BLaER1 treated with 17β-estradiol and CSF1 and Interleukin-3, amounts not matched to agents 10 nM and 100 nM (cell line): ENCODE data around the gene RPA1.
"Not testable (repeated sequence)": the region's sequence is repeated elsewhere in the genome, so short reads cannot be mapped to it uniquely, and the experiment has no call there.

ENCODE experiments used
- H3K27ac ChIP-seq, 11 experiments: shearing (Covaris generic); formaldehyde crosslinking; 2 replicates each; pipeline ENCODE4 v1.8.1; 2022
- H3K27me3 ChIP-seq, 11 experiments: shearing (Covaris generic); formaldehyde crosslinking; 2 replicates each; pipeline ENCODE4 v1.8.1; 2022
- H3K36me3 ChIP-seq, 11 experiments: shearing (Covaris generic); formaldehyde crosslinking; 2 replicates each; pipeline ENCODE4 v1.8.1; 2022
- H3K4me1 ChIP-seq, 10 experiments: shearing (Covaris generic); formaldehyde crosslinking; 2 replicates each; pipeline ENCODE4 v1.8.1; 2022
- H3K4me2 ChIP-seq, 11 experiments: shearing (Covaris generic); formaldehyde crosslinking; 2 replicates each; pipeline ENCODE4 v1.8.1; 2022
- H3K4me3 ChIP-seq, 10 experiments: shearing (Covaris generic); formaldehyde crosslinking; 2 replicates each; pipeline ENCODE4 v1.8.1; 2022
- H3K9ac ChIP-seq, 11 experiments: shearing (Covaris generic); formaldehyde crosslinking; 2 replicates each; pipeline ENCODE4 v1.8.1; 2022
- H3K9me3 ChIP-seq, 11 experiments: shearing (Covaris generic); formaldehyde crosslinking; replicated peaks in 1 of 11; 2 replicates each; pipeline ENCODE4 v1.8.1; 2022
- H4K20me1 ChIP-seq, 11 experiments: shearing (Covaris generic); formaldehyde crosslinking; 2 replicates each; pipeline ENCODE4 v1.8.1; 2022
- Cebpa-rat ChIP-seq, 11 experiments: shearing (Covaris generic); IDR thresholded peaks; 2 replicates each; pipeline ENCODE4 v1.8.1; 2022

The RPA1 gene

GRCh38 chr17:1802429-1802828 is 27.4 kb upstream of the RPA1 start:
- Histone ChIP-seq H4K20me1 (peaks cover 0 to 7% (median 0%) of the 10 kb centered on the region in 11 experiments; a peak in 1 of 22 replicates), H3K4me3 (no peak overlapping the region), H3K27me3 (no peaks in the 10 kb centered on the region), H3K4me2 (peak overlapping the region in 3 of 11 experiments; percentile 19 to 33 (median 28); a peak in 4 of 22 replicates), H3K9me3 (no peaks in the 10 kb centered on the region), H3K36me3 (peaks cover 38 to 87% (median 66%) of the 10 kb centered on the region in 11 experiments), H3K4me1 (peaks cover 3 to 17% (median 14%) of the 10 kb centered on the region in 10 experiments; a peak in 18 of 20 replicates), H3K9ac (no peak overlapping the region), H3K27ac (peak overlapping the region in 2 of 11 experiments; percentile 11 to 26; a peak in 2 of 22 replicates)
- TF ChIP-seq Cebpa-rat (IDR thresholded peaks at IDR 0.05): no peak

- no peak overlapping the region for H3K4me3 ChIP-seq
- no peak overlapping the region for H3K9ac ChIP-seq
- peaks cover 43 to 91% (median 66%) of the 10 kb centered on the region in 11 experiments for H3K36me3 ChIP-seq
- no peaks in the 10 kb centered on the region for H3K27me3 ChIP-seq
- H3K4me2 ChIP-seq: peak overlapping the region in 4 of 11 experiments; percentile 2 to 33 (median 24); a peak in 4 of 22 replicates
- peaks cover 0 to 10% (median 9%) of the 10 kb centered on the region in 10 experiments; a peak in 9 of 20 replicates for H3K4me1 ChIP-seq
- H4K20me1 ChIP-seq: no peaks in the 10 kb centered on the region
- no peak for TF ChIP-seq Cebpa-rat (IDR thresholded peaks at IDR 0.05)
- no peaks in the 10 kb centered on the region for H3K9me3 ChIP-seq
- peak overlapping the region in 2 of 11 experiments; percentile 11 to 26; a peak in 2 of 22 replicates for H3K27ac ChIP-seq
These were observed 26.5 kb upstream of the RPA1 start for GRCh38 chr17:1803280-1803679.

- Histone ChIP-seq H3K4me3 (no peak overlapping the region), H3K4me2 (no peak overlapping the region), H3K9me3 (no peaks in the 10 kb centered on the region), H3K27me3 (no peaks in the 10 kb centered on the region), H3K4me1 (peaks cover 0 to 10% (median 5%) of the 10 kb centered on the region in 10 experiments; a peak in 9 of 20 replicates), H3K9ac (no peak overlapping the region), H3K27ac (no peak overlapping the region), H3K36me3 (peaks cover 41 to 90% (median 55%) of the 10 kb centered on the region in 11 experiments), H4K20me1 (no peaks in the 10 kb centered on the region)
- TF ChIP-seq Cebpa-rat (IDR thresholded peaks at IDR 0.05): no peak
These were observed 21.9 kb upstream of the RPA1 start for GRCh38 chr17:1807890-1808289.

GRCh38 chr17:1808644-1809043 is 21.2 kb upstream of the RPA1 start:
- no peak overlapping the region for H3K27ac ChIP-seq
- H4K20me1 ChIP-seq: no peaks in the 10 kb centered on the region
- no peak overlapping the region; a peak in 1 of 22 replicates for H3K9ac ChIP-seq
- no peaks in the 10 kb centered on the region for H3K27me3 ChIP-seq
- H3K9me3 ChIP-seq: no peaks in the 10 kb centered on the region
- peaks cover 0 to 5% (median 0%) of the 10 kb centered on the region in 10 experiments; a peak in 3 of 20 replicates for H3K4me1 ChIP-seq
- no peak overlapping the region for H3K4me2 ChIP-seq
- H3K36me3 ChIP-seq: peaks cover 40 to 90% (median 57%) of the 10 kb centered on the region in 11 experiments
- TF ChIP-seq Cebpa-rat (IDR thresholded peaks at IDR 0.05): no peak
- H3K4me3 ChIP-seq: no peak overlapping the region

- H3K27me3 ChIP-seq, H3K4me3 ChIP-seq, H3K4me1 ChIP-seq, H3K9me3 ChIP-seq, H4K20me1 ChIP-seq, H3K4me2 ChIP-seq, H3K27ac ChIP-seq, H3K9ac ChIP-seq: not testable (repeated sequence)
- H3K36me3 ChIP-seq: peaks cover 35 to 88% (median 54%) of the 10 kb centered on the region in 11 experiments
These were observed 20.0 kb upstream of the RPA1 start for GRCh38 chr17:1809815-1810214.

GRCh38 chr17:1810450-1811103 is 19.2 kb upstream of the RPA1 start:
- Histone ChIP-seq H3K27me3 (no peaks in the 10 kb centered on the region), H4K20me1 (no peaks in the 10 kb centered on the region), H3K27ac (no peak overlapping the region), H3K9ac (peak overlapping the region in 2 of 11 experiments; percentile 18 to 19; a peak in 3 of 22 replicates), H3K9me3 (no peaks in the 10 kb centered on the region), H3K4me3 (no peak overlapping the region), H3K4me2 (no peak overlapping the region), H3K4me1 (peaks cover 0 to 5% (median 0%) of the 10 kb centered on the region in 10 experiments; a peak in 3 of 20 replicates), H3K36me3 (peaks cover 35 to 86% (median 51%) of the 10 kb centered on the region in 11 experiments)
- TF ChIP-seq Cebpa-rat (IDR thresholded peaks at IDR 0.05): no peak

GRCh38 chr17:1813088-1813487 is 16.7 kb upstream of the RPA1 start:
- TF ChIP-seq Cebpa-rat (IDR thresholded peaks at IDR 0.05): no peak

GRCh38 chr17:1820528-1821252 is 9.1 kb upstream of the RPA1 start:
- no peak for TF ChIP-seq Cebpa-rat (IDR thresholded peaks at IDR 0.05)

More at GRCh38 chr17:1813088-1813487, 16.7 kb upstream of the RPA1 start:
- Histone ChIP-seq H3K4me3 (no peak overlapping the region), H3K4me1 (peaks cover 0 to 5% (median 0%) of the 10 kb centered on the region in 10 experiments; a peak in 3 of 20 replicates), H3K27ac (no peak overlapping the region), H4K20me1 (no peaks in the 10 kb centered on the region), H3K9ac (no peak overlapping the region), H3K36me3 (peaks cover 30 to 84% (median 52%) of the 10 kb centered on the region in 11 experiments), H3K9me3 (no peaks in the 10 kb centered on the region), H3K27me3 (no peaks in the 10 kb centered on the region), H3K4me2 (no peak overlapping the region)

GRCh38 chr17:1829216-1829591 is 601 bp upstream of the RPA1 start:
- peaks cover 37 to 60% (median 53%) of the 10 kb centered on the region in 11 experiments for H3K36me3 ChIP-seq
- H3K4me1 ChIP-seq: peaks cover 27 to 61% (median 36%) of the 10 kb centered on the region in 10 experiments
- H3K4me2 ChIP-seq: peak overlapping the region; percentile 73 to 99 (median 92)
- peak overlapping the region; percentile 21 to 81 (median 75); a peak in 21 of 22 replicates for H3K27ac ChIP-seq
- peaks cover 0 to 27% (median 14%) of the 10 kb centered on the region in 11 experiments; a peak in 11 of 22 replicates for H4K20me1 ChIP-seq
- H3K9me3 ChIP-seq: no peaks in the 10 kb centered on the region
- H3K4me3 ChIP-seq: peak overlapping the region; percentile 59 to 88 (median 76)
- H3K9ac ChIP-seq: peak overlapping the region; percentile 77 to 86 (median 83)
- no peak for TF ChIP-seq Cebpa-rat (IDR thresholded peaks at IDR 0.05)
- no peaks in the 10 kb centered on the region for H3K27me3 ChIP-seq

More at GRCh38 chr17:1820528-1821252, 9.1 kb upstream of the RPA1 start:
- peak overlapping the region in 1 of 11 experiments; percentile 34; a peak in 1 of 22 replicates for H3K9ac ChIP-seq
- H3K4me1 ChIP-seq: peaks cover 0 to 25% (median 8%) of the 10 kb centered on the region in 10 experiments; a peak in 13 of 20 replicates
- no peak overlapping the region for H3K4me3 ChIP-seq
- no peak overlapping the region for H3K4me2 ChIP-seq
- peaks cover 29 to 81% (median 57%) of the 10 kb centered on the region in 11 experiments for H3K36me3 ChIP-seq
- no peaks in the 10 kb centered on the region for H3K27me3 ChIP-seq
- H4K20me1 ChIP-seq: no peaks in the 10 kb centered on the region; a peak in 1 of 22 replicates
- H3K27ac ChIP-seq: no peak overlapping the region
- H3K9me3 ChIP-seq: no peaks in the 10 kb centered on the region
